Endothelial cell (in vitro differentiated cells): Measurements from ENCODE around the gene ZNF879. TPM values are rescaled to one million over a fixed set of nuclear protein-coding genes. Genes with fewer than 3 reads are reported as not detected.
A peak's percentile ranks its signal among the peaks of the same experiment; 100 is the strongest.

Experiments
- DNase-seq: peaks from one replicate; pipeline ENCODE4 v3.0.0; 2021; ENCODE audit warnings: low spot score
- H3K27ac Mint-ChIP-seq: one replicate; pipeline ENCODE4 v1.8.0; 2021; ENCODE audit warnings: mixed read lengths, inconsistent platforms; ENCODE audit not compliant: unreplicated experiment
- H3K27me3 Mint-ChIP-seq: one replicate; pipeline ENCODE4 v1.8.0; 2021; ENCODE audit warnings: mild to moderate bottlenecking, moderate library complexity, mixed read lengths, inconsistent platforms; ENCODE audit not compliant: unreplicated experiment
- H3K36me3 Mint-ChIP-seq: one replicate; pipeline ENCODE4 v1.8.0; 2021; ENCODE audit warnings: mild to moderate bottlenecking, low read depth, mixed read lengths, inconsistent platforms; ENCODE audit not compliant: unreplicated experiment
- H3K4me1 Mint-ChIP-seq: one replicate; pipeline ENCODE4 v1.8.0; 2021; ENCODE audit warnings: mild to moderate bottlenecking, mixed read lengths, inconsistent platforms; ENCODE audit not compliant: unreplicated experiment
- H3K4me3 Mint-ChIP-seq: one replicate; pipeline ENCODE4 v1.8.0; 2021; ENCODE audit warnings: mild to moderate bottlenecking, mixed read lengths, inconsistent platforms; ENCODE audit not compliant: unreplicated experiment
- H3K9me3 Mint-ChIP-seq: one replicate; pipeline ENCODE4 v1.8.0; 2021; ENCODE audit warnings: mixed read lengths, inconsistent platforms; ENCODE audit not compliant: unreplicated experiment
- total RNA-seq: library from RNA; stranded (reverse); fragmentation: NEBNext Ultra II Directional; extraction: Animal tissue kit (Norgen Biotek cat#: 25700); gene quantifications from one replicate; pipeline ENCODE4 v1.2.1, GENCODE V29; 2021; ENCODE audit not compliant: unreplicated experiment
- TF ChIP-seq, protein P1 (sequence below): fragments of 200-600 bp; sonication (generic); IDR thresholded peaks from one replicate; pipeline ENCODE4 v1.5.0; 2021; ENCODE audit warnings: antibody characterized with exemption; ENCODE audit not compliant: unreplicated experiment

ZNF879 gene
- total RNA-seq, 1 donor from 2014 or later: 5.9 TPM

DNA sequence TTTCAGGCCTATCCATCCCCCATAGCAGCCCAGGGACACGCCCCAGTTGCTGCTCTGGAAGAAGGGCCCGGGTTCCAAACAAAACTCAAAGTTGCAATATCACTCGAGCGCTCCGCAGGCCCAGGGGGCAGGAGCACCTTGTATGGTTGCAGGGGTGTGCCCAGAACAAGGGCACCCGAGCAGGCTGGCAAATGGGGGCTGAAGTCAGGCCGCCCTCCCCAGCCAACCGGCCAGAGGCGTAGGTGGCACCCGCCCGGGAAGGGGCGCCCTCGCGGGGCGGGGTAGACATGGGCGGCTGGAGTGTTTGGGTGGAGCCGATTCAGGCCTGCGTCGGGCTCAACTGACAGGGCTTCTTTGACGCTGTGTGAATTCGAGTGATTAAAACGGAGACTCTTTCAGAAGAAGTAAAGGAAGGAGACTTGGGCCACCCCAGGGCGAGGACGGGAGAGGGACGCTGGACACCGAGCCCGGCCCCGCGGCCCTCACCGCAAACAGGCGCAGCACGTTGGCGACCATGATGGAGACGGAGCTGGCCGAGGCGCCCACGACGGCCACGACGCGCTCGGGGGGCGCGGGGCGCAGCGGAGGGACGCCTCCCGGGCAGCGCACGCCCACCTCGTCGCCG lies 29.5 kb upstream of the ZNF879 start:
- Mint-ChIP-seq H3K27ac (no peak overlapping the region), H3K27me3 (peaks cover 27% of the 10 kb centered on the region), H3K9me3 (peaks cover 18% of the 10 kb centered on the region), H3K4me1 (peaks cover 3% of the 10 kb centered on the region), H3K36me3 (peaks cover 25% of the 10 kb centered on the region), H3K4me3 (no peak overlapping the region)
- TF ChIP-seq, protein P1, sequence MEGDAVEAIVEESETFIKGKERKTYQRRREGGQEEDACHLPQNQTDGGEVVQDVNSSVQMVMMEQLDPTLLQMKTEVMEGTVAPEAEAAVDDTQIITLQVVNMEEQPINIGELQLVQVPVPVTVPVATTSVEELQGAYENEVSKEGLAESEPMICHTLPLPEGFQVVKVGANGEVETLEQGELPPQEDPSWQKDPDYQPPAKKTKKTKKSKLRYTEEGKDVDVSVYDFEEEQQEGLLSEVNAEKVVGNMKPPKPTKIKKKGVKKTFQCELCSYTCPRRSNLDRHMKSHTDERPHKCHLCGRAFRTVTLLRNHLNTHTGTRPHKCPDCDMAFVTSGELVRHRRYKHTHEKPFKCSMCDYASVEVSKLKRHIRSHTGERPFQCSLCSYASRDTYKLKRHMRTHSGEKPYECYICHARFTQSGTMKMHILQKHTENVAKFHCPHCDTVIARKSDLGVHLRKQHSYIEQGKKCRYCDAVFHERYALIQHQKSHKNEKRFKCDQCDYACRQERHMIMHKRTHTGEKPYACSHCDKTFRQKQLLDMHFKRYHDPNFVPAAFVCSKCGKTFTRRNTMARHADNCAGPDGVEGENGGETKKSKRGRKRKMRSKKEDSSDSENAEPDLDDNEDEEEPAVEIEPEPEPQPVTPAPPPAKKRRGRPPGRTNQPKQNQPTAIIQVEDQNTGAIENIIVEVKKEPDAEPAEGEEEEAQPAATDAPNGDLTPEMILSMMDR: no peak
- DNase-seq: no peak

DNA sequence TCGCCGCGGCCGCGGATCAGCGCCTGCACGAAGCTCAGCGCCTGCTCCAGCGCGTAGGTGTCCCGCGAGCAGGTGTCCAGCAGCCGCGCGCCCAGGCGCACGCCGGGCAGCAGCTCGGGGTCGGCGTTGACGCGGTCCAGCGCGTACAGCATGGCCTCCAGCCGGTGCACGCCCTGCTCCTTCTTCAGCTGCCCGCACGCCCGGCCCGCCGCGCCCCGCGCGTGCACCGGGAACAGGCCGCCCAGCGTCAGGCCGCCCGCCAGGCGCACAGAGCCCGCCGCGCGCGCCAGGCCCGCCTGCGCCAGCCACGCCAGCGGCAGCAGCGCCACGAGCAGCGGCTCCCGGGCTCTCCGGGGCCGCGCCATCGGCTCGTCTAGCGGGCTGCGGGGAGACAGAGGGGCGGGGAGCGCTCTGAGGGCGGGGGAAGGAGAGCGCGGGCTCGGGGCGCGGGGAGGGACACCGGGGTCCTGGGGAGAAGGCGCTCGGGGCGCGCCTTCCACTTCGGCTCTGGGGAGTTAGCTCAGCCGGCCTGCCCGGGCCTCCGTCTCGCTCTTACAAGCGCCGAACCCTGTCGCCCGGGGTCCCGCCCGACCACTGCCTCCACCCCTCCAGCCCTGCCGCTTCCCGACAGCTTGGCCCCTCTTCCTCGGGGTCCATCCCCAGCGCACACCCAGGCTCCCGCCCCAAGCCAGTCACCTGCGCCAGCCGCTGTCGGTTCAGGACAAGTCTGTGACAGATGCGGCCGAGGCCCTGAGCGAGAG lies 28.8 kb upstream of the ZNF879 start, which contains the start of gene GRM6:
Gene GRM6 (minus strand): TSS at position 741 of the 761 bp plus-strand sequence. CDS start 376 bp downstream, at position 365.
- peaks cover 13% of the 10 kb centered on the region for H3K9me3 Mint-ChIP-seq
- TF ChIP-seq, protein P1: no peak
- H3K36me3 Mint-ChIP-seq: peaks cover 23% of the 10 kb centered on the region
- H3K4me3 Mint-ChIP-seq: peak within 1 kb of the TSS; percentile 62
- H3K27me3 Mint-ChIP-seq: peaks cover 26% of the 10 kb centered on the region
- no peak for DNase-seq
- no peak within 1 kb of the TSS for H3K27ac Mint-ChIP-seq
- H3K4me1 Mint-ChIP-seq: peaks cover 3% of the 10 kb centered on the region

DNA sequence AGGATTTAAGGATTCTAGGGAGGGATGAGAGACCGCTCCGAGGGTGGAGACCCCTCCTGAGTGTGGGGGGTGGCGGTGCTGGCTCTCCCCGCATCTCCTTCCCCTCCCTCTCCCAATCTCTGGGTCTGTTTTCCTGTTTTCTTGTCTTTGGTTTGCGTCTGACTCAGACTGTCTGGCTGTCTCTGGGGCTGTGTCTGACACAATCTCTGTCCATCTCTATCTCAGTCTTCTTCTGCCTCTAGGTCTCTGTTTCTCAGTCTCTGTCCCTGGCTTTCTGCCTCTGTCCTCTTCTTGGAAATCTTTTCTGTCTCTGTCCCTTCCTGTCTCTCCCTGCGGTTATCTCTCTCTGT lies 28.3 kb upstream of the ZNF879 start:
- Mint-ChIP-seq H3K36me3 (peaks cover 19% of the 10 kb centered on the region), H3K27me3 (peaks cover 26% of the 10 kb centered on the region), H3K9me3 (peaks cover 10% of the 10 kb centered on the region), H3K4me1 (peaks cover 3% of the 10 kb centered on the region), H3K4me3 (peak overlapping the region; percentile 62), H3K27ac (no peak overlapping the region)
- TF ChIP-seq, protein P1: no peak
- no peak for DNase-seq

DNA sequence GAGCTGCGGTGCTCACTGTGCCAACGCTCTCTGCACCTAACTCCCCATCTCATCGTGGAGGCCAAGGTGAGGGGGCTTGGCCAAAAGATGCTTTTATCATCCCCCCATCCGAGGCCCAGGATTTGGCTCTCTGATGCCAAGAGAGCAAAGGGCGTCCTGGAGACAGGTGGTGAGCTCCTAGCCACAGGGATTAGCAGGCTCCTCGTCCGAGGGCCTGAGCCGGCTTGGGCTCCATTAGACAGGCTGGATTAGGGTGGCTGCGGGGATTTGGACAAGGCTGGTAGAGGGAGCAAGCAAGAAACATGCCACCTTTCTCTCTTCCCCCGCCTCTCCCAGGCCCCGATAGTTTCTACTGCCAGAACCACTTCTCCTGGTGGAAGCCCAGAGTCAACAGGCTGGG lies 27.4 kb upstream of the ZNF879 start:
- TF ChIP-seq, protein P1: no peak
- DNase-seq: no peak
- Mint-ChIP-seq H3K27me3 (peaks cover 24% of the 10 kb centered on the region), H3K9me3 (peaks cover 10% of the 10 kb centered on the region), H3K27ac (no peak overlapping the region), H3K4me3 (no peak overlapping the region), H3K4me1 (peaks cover 3% of the 10 kb centered on the region), H3K36me3 (peaks cover 18% of the 10 kb centered on the region)

DNA sequence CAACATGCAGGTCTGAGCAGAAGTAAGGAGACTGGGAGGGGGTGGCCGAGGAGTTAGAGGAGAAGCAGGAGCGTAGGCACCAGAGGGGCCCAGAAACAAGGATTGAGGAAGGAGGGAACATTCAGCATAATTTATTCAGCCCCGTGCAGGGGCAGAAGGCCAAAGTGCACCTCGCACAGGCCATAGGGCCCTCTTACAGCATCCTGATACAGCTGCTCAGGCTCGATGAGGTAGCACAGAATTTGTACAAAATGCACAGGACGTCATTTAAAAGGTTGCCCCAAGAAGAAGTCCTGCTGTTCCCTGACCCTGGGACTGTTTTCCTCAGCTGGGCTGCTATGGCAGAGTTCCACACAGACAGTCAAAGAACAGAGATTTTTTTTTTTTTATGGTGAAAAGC lies 26.4 kb upstream of the ZNF879 start:
- H3K4me1 Mint-ChIP-seq: peaks cover 3% of the 10 kb centered on the region
- no peak overlapping the region for H3K27ac Mint-ChIP-seq
- peaks cover 10% of the 10 kb centered on the region for H3K9me3 Mint-ChIP-seq
- no peak overlapping the region for H3K4me3 Mint-ChIP-seq
- H3K36me3 Mint-ChIP-seq: peaks cover 18% of the 10 kb centered on the region
- peaks cover 23% of the 10 kb centered on the region for H3K27me3 Mint-ChIP-seq
- no peak for DNase-seq
- TF ChIP-seq, protein P1: no peak
